Ishikawa (cell line): ENCODE measurements around the gene CTDP1.

Experiments used
- CEBPB ChIP-seq: IDR thresholded peaks from 2 replicates; pipeline ENCODE4 v1.6.1; 2012
- CREB1 ChIP-seq: IDR thresholded peaks from 2 replicates; pipeline ENCODE4 v1.6.1; 2012; ENCODE audit warnings: low read depth
- EGR1 ChIP-seq: IDR thresholded peaks from 2 replicates; pipeline ENCODE4 v1.6.1; 2012
- EP300 ChIP-seq: IDR thresholded peaks from 2 replicates; pipeline ENCODE4 v1.6.1; 2012; ENCODE audit warnings: borderline replicate concordance
- FOXM1 ChIP-seq: IDR thresholded peaks from 2 replicates; pipeline ENCODE4 v1.6.1; 2012; ENCODE audit warnings: low read depth, borderline replicate concordance
- NFIC ChIP-seq: IDR thresholded peaks from 2 replicates; pipeline ENCODE4 v1.6.1; 2012
- RAD21 ChIP-seq: IDR thresholded peaks from 2 replicates; pipeline ENCODE4 v1.6.1; 2012; ENCODE audit warnings: low read depth
- TAF1 ChIP-seq: IDR thresholded peaks from 2 replicates; pipeline ENCODE4 v1.6.1; 2012; ENCODE audit warnings: low read depth, mild to moderate bottlenecking
- TCF12 ChIP-seq: IDR thresholded peaks from 2 replicates; pipeline ENCODE4 v1.6.1; 2012; ENCODE audit warnings: low read depth
- TEAD4 ChIP-seq: IDR thresholded peaks from 2 replicates; pipeline ENCODE4 v1.6.1; 2012
- YY1 ChIP-seq: IDR thresholded peaks from 2 replicates; pipeline ENCODE4 v1.6.1; 2012; ENCODE audit warnings: low read depth
- ZBTB7A ChIP-seq: IDR thresholded peaks from 2 replicates; pipeline ENCODE4 v1.6.1; 2012; ENCODE audit warnings: low read depth
- TF ChIP-seq, protein P1 (sequence below): IDR thresholded peaks from 2 replicates; pipeline ENCODE4 v1.6.1; 2012; ENCODE audit warnings: low read depth, mild to moderate bottlenecking
- TF ChIP-seq, protein P2 (sequence below): IDR thresholded peaks from 2 replicates; pipeline ENCODE4 v1.6.1; 2012
- TF ChIP-seq, protein P3 (sequence below): IDR thresholded peaks from 2 replicates; pipeline ENCODE4 v1.6.1; 2012

Gene CTDP1

DNA sequence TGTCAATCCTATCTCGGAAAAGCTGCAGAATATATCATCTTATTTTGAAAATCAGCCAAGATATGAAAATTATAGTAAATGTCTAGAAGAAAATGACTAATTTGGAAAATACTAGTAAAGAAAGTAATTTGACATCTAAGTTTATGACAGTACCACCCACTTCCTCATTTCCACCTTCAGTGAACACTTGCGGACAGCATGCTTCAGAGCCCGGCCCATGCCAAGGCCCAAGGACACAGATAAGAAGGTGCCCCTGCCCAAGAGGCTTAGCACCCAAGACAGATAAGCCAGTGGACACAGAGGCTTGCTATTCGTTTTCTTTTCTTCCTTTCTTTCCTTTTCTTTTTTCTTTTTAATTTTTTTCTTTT, 113.4 kb downstream of the CTDP1 start:
- no peak for TF ChIP-seq CREB1
- no peak for TF ChIP-seq TCF12
- no peak for TF ChIP-seq EP300
- no peak for TF ChIP-seq TEAD4
- TF ChIP-seq NFIC, result no peak
- TF ChIP-seq ZBTB7A, result no peak
- no peak for TF ChIP-seq TAF1
- TF ChIP-seq, protein P1, sequence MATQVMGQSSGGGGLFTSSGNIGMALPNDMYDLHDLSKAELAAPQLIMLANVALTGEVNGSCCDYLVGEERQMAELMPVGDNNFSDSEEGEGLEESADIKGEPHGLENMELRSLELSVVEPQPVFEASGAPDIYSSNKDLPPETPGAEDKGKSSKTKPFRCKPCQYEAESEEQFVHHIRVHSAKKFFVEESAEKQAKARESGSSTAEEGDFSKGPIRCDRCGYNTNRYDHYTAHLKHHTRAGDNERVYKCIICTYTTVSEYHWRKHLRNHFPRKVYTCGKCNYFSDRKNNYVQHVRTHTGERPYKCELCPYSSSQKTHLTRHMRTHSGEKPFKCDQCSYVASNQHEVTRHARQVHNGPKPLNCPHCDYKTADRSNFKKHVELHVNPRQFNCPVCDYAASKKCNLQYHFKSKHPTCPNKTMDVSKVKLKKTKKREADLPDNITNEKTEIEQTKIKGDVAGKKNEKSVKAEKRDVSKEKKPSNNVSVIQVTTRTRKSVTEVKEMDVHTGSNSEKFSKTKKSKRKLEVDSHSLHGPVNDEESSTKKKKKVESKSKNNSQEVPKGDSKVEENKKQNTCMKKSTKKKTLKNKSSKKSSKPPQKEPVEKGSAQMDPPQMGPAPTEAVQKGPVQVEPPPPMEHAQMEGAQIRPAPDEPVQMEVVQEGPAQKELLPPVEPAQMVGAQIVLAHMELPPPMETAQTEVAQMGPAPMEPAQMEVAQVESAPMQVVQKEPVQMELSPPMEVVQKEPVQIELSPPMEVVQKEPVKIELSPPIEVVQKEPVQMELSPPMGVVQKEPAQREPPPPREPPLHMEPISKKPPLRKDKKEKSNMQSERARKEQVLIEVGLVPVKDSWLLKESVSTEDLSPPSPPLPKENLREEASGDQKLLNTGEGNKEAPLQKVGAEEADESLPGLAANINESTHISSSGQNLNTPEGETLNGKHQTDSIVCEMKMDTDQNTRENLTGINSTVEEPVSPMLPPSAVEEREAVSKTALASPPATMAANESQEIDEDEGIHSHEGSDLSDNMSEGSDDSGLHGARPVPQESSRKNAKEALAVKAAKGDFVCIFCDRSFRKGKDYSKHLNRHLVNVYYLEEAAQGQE, result no peak
- TF ChIP-seq FOXM1, result no peak
- no peak for TF ChIP-seq RAD21
- TF ChIP-seq CEBPB, result no peak
- no peak for TF ChIP-seq YY1

DNA sequence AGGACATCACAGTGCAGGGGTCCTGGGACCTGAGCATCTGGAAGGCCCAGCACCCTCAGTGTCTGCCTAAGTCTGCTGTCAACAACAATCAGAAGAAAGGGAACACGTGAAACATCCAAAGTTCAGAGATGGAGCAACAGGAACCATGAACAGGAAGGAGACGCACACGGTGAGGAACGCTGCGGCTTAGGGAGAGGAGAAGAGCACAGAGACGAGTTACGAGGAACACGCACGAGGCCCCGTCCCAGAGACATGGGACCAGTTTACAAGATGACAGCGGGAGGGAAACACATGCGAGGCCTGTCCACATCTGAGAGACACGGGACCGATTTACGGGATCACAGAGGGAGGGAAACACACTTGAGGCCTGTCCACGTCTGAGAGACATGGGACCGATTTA, 115.2 kb downstream of the CTDP1 start:
- TF ChIP-seq RAD21, result no peak
- TF ChIP-seq, protein P2, sequence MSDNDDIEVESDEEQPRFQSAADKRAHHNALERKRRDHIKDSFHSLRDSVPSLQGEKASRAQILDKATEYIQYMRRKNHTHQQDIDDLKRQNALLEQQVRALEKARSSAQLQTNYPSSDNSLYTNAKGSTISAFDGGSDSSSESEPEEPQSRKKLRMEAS, result no peak

DNA sequence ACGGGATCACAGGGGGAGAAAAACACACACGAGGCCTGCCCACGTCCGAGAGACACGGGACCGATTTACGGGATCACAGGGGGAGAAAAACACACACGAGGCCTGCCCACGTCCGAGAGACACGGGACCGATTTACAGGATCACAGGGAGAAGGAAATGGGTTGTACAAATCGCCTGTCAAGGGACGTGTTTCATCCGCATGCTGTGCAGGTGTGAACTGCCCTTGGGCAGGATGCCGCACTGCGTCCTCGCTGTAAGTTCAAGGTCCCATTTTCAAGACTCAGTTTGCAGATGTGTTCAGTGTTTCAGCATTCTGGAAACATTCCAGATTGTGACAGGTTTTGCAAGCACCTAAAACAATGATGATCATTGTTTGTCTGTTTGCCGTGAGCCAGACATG, 115.8 kb downstream of the CTDP1 start:
- TF ChIP-seq CEBPB (no peak), TAF1 (no peak), FOXM1 (no peak), TEAD4 (no peak), NFIC (no peak), EGR1 (no peak), RAD21 (no peak), EP300 (no peak), TCF12 (no peak), ZBTB7A (no peak), CREB1 (no peak), YY1 (no peak)
- TF ChIP-seq, protein P2, result no peak
- TF ChIP-seq, protein P1, result no peak
- TF ChIP-seq, protein P3, sequence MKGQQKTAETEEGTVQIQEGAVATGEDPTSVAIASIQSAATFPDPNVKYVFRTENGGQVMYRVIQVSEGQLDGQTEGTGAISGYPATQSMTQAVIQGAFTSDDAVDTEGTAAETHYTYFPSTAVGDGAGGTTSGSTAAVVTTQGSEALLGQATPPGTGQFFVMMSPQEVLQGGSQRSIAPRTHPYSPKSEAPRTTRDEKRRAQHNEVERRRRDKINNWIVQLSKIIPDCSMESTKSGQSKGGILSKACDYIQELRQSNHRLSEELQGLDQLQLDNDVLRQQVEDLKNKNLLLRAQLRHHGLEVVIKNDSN, result no peak

DNA sequence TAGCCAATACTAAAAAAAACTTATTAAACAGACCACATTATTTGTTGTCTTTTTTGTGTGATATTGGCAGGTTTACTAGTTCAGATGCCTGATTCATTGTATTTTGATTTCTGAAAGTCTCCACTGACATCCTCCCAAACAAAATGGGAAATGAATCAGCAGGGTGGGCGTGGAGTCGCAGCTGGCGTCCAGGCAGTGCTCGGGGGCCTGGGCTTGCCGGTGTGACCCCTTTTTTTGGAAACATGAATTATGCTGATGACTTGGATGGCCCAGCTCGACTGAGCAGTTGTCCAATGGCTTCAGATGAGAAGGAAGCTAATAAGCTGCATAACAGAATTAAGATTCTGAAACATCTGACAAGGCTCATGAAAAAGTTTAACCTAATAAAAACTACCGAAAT, 116.4 kb downstream of the CTDP1 start:
- no peak for TF ChIP-seq TAF1
- no peak for TF ChIP-seq EP300
- no peak for TF ChIP-seq RAD21
- TF ChIP-seq YY1, result no peak
- no peak for TF ChIP-seq CEBPB
- TF ChIP-seq NFIC, result no peak
- TF ChIP-seq ZBTB7A, result no peak
- TF ChIP-seq, protein P2, result no peak
- TF ChIP-seq, protein P3, result no peak
- TF ChIP-seq FOXM1, result no peak
- no peak for TF ChIP-seq CREB1
- no peak for TF ChIP-seq EGR1
- TF ChIP-seq TCF12, result no peak
- TF ChIP-seq, protein P1, result no peak
- TF ChIP-seq TEAD4, result no peak

DNA sequence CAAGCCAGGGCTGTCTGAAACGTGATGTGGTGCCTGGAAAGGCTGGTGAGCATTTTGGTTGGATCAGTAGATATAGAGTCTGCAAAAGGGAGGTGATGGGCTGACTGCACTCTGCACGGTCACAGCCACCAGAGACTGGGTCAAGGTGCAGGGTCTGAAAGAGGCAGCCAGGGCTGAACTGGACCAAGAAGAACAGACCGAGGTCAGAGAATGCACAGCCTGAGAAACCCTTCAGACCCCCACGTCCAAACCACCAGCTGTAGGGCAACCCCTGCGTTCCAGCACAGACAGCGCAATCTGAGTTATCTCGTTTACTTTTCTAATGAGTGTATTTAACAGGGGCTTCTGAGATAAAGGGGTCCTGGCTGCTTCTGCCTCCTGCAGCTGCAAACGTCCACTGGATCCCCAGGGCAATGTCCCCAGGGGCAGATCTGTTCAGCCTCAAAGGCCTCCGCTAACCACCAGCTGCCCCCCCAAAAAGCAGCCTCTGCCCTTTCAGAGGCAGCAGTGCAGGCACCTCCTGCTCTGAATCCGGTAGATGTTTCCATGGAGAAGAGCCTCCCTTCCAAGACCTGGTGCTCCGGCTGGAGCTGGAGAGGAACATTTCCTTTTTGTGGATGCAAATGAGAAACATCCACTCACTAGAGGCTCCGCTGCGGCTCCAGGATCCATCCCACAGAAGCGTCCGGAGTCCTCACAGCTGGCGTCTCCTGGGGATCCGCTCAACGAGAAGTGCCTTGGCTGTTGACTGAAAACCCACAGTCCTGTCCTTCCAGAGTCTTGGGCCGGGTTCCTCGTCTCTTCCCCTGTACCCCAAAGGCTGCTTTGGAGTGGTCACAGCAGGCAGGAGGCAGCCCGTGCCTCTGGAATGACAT, 117.2 kb downstream of the CTDP1 start:
- TF ChIP-seq YY1, result no peak
- TF ChIP-seq NFIC, result no peak
- TF ChIP-seq, protein P1, result no peak
- TF ChIP-seq RAD21, result no peak
- no peak for TF ChIP-seq FOXM1
- TF ChIP-seq CREB1, result no peak
- TF ChIP-seq TAF1, result no peak
- no peak for TF ChIP-seq TEAD4
- TF ChIP-seq CEBPB, result no peak
- TF ChIP-seq EP300, result no peak
- TF ChIP-seq TCF12, result no peak
